Measurements from ENCODE around the gene LDB3. TPM values are rescaled to one million over a fixed set of nuclear protein-coding genes. Genes with fewer than 3 reads are reported as not detected.

Gene LDB3
- total RNA-seq, 1 experiment from 2014 or later = 0.04 TPM

DNA sequence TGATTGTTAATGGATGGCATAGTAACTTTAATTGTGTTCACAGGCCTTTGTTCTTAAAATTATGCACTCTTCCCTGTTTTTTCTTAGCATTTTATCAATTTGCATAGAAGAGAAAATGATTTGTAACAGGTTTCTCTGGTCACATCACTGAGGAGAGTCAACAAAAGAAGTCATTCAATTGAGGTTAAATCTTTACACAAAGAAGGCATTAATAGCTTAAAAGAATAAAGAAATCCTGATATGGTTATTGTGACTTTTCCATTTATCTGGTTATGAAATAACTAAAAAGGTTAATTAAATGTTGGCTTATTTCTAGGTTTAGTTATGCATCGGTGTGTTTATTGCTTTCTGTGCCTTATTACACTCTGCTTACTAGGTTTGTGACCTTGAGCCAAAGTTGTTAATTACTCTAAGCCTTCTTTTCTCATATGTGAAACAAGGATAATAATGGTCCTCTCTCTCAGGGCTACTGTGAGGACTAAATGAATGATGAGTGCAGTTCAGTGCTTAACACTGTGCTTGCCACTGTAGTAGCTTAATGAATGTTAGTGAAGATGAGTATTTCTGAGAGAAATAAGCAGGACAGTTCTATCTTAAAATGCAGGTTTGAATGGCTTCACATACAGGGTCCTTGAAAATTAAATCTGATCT, 100.2 kb downstream of the LDB3 start:
- intact Hi-C loops (cut with micrococcal nuclease) = no loop called here
- no peak overlapping the region for H3K9ac ChIP-seq (ENCODE audit: low read length)
- peaks cover 68% of the 10 kb centered on the region for H3K79me2 ChIP-seq (ENCODE audit: low read length)
- H3K4me3 ChIP-seq (ENCODE audit: low read length) = no peak overlapping the region
- H3K27me3 ChIP-seq (ENCODE audit: low read length) = no peaks in the 10 kb centered on the region
- H3K36me3 ChIP-seq (ENCODE audit: low read depth, low read length) = no peaks in the 10 kb centered on the region
- ChIA-PET CTCF (interaction anchor here (0.6 kb wide), 1 partner anchor 81 kb away, joined by 3 read pairs; no protein-coding TSS in a partner anchor), POLR2A (ENCODE audit: unreplicated experiment) (interaction anchor here (0.5 kb wide), 1 partner anchor 52 kb away, joined by 3 read pairs; no protein-coding TSS in a partner anchor)
- no peak overlapping the region for H3K4me2 ChIP-seq (ENCODE audit: low read length)
- H3K27ac ChIP-seq (ENCODE audit: low read length) = no peak overlapping the region
- H4K20me1 ChIP-seq (ENCODE audit: low read length) = no peaks in the 10 kb centered on the region
- ATAC-seq (no peak), DNase-seq (no peak)
- no peaks in the 10 kb centered on the region for H3F3A ChIP-seq (ENCODE audit: low read length, unreplicated experiment)
- BruUV-seq (replicated peaks) = no TSS peak
- no peaks in the 10 kb centered on the region for H3K9me2 ChIP-seq (replicated peaks; ENCODE audit: low read length)
- no peak overlapping the region for H2AFZ ChIP-seq (ENCODE audit: low read length)
- H3K4me1 ChIP-seq (ENCODE audit: insufficient read depth, low read length) = no peaks in the 10 kb centered on the region
- no peaks in the 10 kb centered on the region for H3K9me3 ChIP-seq (ENCODE audit: low read length)
- TF ChIP-seq EZH2 (IDR thresholded peaks at IDR 0.05; ENCODE audit: low read length, unreplicated experiment) (no peak), EZH2phosphoT487 (IDR thresholded peaks at IDR 0.05; ENCODE audit: borderline replicate concordance, low read length) (no peak)
- TF ChIP-seq, protein P1, sequence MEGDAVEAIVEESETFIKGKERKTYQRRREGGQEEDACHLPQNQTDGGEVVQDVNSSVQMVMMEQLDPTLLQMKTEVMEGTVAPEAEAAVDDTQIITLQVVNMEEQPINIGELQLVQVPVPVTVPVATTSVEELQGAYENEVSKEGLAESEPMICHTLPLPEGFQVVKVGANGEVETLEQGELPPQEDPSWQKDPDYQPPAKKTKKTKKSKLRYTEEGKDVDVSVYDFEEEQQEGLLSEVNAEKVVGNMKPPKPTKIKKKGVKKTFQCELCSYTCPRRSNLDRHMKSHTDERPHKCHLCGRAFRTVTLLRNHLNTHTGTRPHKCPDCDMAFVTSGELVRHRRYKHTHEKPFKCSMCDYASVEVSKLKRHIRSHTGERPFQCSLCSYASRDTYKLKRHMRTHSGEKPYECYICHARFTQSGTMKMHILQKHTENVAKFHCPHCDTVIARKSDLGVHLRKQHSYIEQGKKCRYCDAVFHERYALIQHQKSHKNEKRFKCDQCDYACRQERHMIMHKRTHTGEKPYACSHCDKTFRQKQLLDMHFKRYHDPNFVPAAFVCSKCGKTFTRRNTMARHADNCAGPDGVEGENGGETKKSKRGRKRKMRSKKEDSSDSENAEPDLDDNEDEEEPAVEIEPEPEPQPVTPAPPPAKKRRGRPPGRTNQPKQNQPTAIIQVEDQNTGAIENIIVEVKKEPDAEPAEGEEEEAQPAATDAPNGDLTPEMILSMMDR (conservative IDR thresholded peaks at IDR 0.05; ENCODE audit: low read depth, low read length) = no peak

DNA sequence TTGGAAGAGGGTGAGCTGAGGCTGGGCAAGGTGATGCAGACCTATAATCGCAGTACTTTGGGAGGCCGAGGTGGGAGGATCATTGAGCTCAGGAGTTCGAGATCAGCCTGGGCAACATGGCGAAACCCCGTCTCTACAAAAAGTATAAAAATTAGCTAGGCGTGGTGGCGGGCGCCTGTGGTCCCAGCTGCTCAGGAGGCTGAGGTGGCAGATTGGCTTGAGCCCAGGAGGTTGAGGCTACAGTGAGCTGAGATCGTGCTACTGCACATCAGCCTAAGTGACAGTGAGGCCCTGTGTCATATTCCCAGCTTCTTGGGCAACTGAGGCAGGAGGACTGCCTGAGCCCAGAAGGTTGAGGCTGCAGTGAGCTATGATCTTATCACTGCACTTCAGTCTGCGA, 101.7 kb downstream of the LDB3 start:
- H3K36me3 ChIP-seq (ENCODE audit: low read depth, low read length) = no peaks in the 10 kb centered on the region
- H4K20me1 ChIP-seq (ENCODE audit: low read length) = no peaks in the 10 kb centered on the region
- H3K27me3 ChIP-seq (ENCODE audit: low read length) = no peaks in the 10 kb centered on the region
- peaks cover 55% of the 10 kb centered on the region for H3K79me2 ChIP-seq (ENCODE audit: low read length)
- no peak overlapping the region for H3K4me3 ChIP-seq (ENCODE audit: low read length)
- ATAC-seq (no peak), DNase-seq (no peak)
- no peak overlapping the region for H3K27ac ChIP-seq (ENCODE audit: low read length)
- ChIA-PET CTCF (no interaction called here), POLR2A (ENCODE audit: unreplicated experiment) (no interaction called here)
- H2AFZ ChIP-seq (ENCODE audit: low read length) = no peak overlapping the region
- BruUV-seq (replicated peaks) = no TSS peak
- intact Hi-C loops (cut with micrococcal nuclease) = no loop called here
- H3K9ac ChIP-seq (ENCODE audit: low read length) = no peak overlapping the region
- TF ChIP-seq EZH2 (IDR thresholded peaks at IDR 0.05; ENCODE audit: low read length, unreplicated experiment) (no peak), EZH2phosphoT487 (IDR thresholded peaks at IDR 0.05; ENCODE audit: borderline replicate concordance, low read length) (no peak)
- TF ChIP-seq, protein P1 (conservative IDR thresholded peaks at IDR 0.05; ENCODE audit: low read depth, low read length) = no peak
- H3K9me2 ChIP-seq (replicated peaks; ENCODE audit: low read length) = no peaks in the 10 kb centered on the region
- H3K4me2 ChIP-seq (ENCODE audit: low read length) = no peak overlapping the region
- H3F3A ChIP-seq (ENCODE audit: low read length, unreplicated experiment) = no peaks in the 10 kb centered on the region
- no peaks in the 10 kb centered on the region for H3K4me1 ChIP-seq (ENCODE audit: insufficient read depth, low read length)
- H3K9me3 ChIP-seq (ENCODE audit: low read length) = no peaks in the 10 kb centered on the region

DNA sequence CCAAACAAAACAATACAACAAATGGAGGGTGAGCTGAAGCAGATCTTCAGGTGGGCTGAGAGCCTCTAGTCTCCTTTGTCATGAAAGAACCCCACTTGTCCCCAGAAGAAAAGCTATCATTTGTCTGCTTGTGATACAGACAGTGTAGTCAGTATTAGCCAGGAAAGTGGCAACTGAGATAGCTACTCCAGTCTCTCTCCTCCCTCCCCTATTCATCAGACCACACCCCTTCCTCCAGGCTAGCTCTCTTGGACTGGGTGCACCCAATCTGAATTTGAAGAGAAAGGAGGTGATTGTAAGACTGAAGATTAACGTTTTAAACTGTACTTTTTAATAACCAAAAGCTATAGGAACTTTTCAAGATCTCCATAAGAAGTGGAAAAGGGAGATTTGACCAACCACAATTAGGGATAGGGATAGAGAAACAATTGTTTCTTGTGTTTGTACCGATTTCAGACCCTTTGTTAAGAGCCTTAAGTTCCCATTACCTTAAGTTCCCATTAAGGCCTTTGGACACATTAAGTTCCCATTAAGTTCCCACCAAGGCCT, 102.2 kb downstream of the LDB3 start:
- Histone ChIP-seq H3K9ac (ENCODE audit: low read length) (no peak overlapping the region), H2AFZ (ENCODE audit: low read length) (no peak overlapping the region), H4K20me1 (ENCODE audit: low read length) (no peaks in the 10 kb centered on the region), H3K27ac (ENCODE audit: low read length) (no peak overlapping the region), H3K4me3 (ENCODE audit: low read length) (no peak overlapping the region), H3K4me1 (ENCODE audit: insufficient read depth, low read length) (no peaks in the 10 kb centered on the region), H3K27me3 (ENCODE audit: low read length) (no peaks in the 10 kb centered on the region), H3K9me3 (ENCODE audit: low read length) (no peaks in the 10 kb centered on the region), H3K4me2 (ENCODE audit: low read length) (no peak overlapping the region), H3K36me3 (ENCODE audit: low read depth, low read length) (no peaks in the 10 kb centered on the region), H3K9me2 (replicated peaks; ENCODE audit: low read length) (no peaks in the 10 kb centered on the region), H3F3A (ENCODE audit: low read length, unreplicated experiment) (no peaks in the 10 kb centered on the region), H3K79me2 (ENCODE audit: low read length) (peaks cover 53% of the 10 kb centered on the region)
- no peak for ATAC-seq
- ChIA-PET CTCF (interaction anchor here (0.5 kb wide), 1 partner anchor 135 kb away, joined by 3 read pairs; no protein-coding TSS in a partner anchor), POLR2A (ENCODE audit: unreplicated experiment) (no interaction called here)
- DNase-seq = no peak
- TF ChIP-seq, protein P1 (conservative IDR thresholded peaks at IDR 0.05; ENCODE audit: low read depth, low read length) = no peak
- TF ChIP-seq EZH2 (IDR thresholded peaks at IDR 0.05; ENCODE audit: low read length, unreplicated experiment) (no peak), EZH2phosphoT487 (IDR thresholded peaks at IDR 0.05; ENCODE audit: borderline replicate concordance, low read length) (no peak)
- no TSS peak for BruUV-seq (replicated peaks)
- intact Hi-C loops (cut with micrococcal nuclease) = no loop called here
